Activated T-helper 17 cell treated with anti-CD3 and anti-CD28 coated beads, Interleukin-2, amount 50 U/mL, for 72 hours (primary cell): ENCODE results near the gene TMPRSS2. TPM values are rescaled to one million over a fixed set of nuclear protein-coding genes. Genes with fewer than 3 reads are reported as not detected.
"Not testable (repeated sequence)": the region's sequence is repeated elsewhere in the genome, so short reads cannot be mapped to it uniquely, and the experiment has no call there.

Experiments used
- ATAC-seq: fragments of 150-1000 bp; cut with Tn5 transposase; replicated peaks from 2 replicates; pipeline ENCODE4 v1.10.0; 2021; ENCODE audit warnings: mild to moderate bottlenecking, moderate library complexity
- H3K27ac Mint-ChIP-seq: one replicate; pipeline ENCODE4 v1.8.0; 2022; ENCODE audit warnings: mixed read lengths
- H3K27me3 Mint-ChIP-seq: one replicate; pipeline ENCODE4 v1.8.0; 2022; ENCODE audit warnings: mixed read lengths
- H3K36me3 Mint-ChIP-seq: one replicate; pipeline ENCODE4 v1.8.0; 2022; ENCODE audit warnings: low read depth, mild to moderate bottlenecking, mixed read lengths
- H3K4me1 Mint-ChIP-seq: one replicate; pipeline ENCODE4 v1.8.0; 2022; ENCODE audit warnings: mixed read lengths
- H3K4me3 Mint-ChIP-seq: one replicate; pipeline ENCODE4 v1.8.0; 2022; ENCODE audit warnings: mild to moderate bottlenecking, mixed read lengths
- H3K9me3 Mint-ChIP-seq: one replicate; pipeline ENCODE4 v1.8.0; 2022; ENCODE audit warnings: mixed read lengths
- total RNA-seq, 2 donors: library from RNA; stranded (reverse); gene quantifications; one replicate each; pipeline ENCODE4 v1.2.3, GENCODE V29; 2022

Gene TMPRSS2
- total RNA-seq, 2 donors from 2014 or later, result not detected

- peak overlapping the region; percentile 84 for H3K4me3 Mint-ChIP-seq
- H3K36me3 Mint-ChIP-seq, result peaks cover 16% of the 10 kb centered on the region
- H3K27ac Mint-ChIP-seq, result peak overlapping the region; percentile 91
- no peaks in the 10 kb centered on the region for H3K9me3 Mint-ChIP-seq
- peaks cover 7% of the 10 kb centered on the region for H3K4me1 Mint-ChIP-seq
- ATAC-seq, result no peak
- no peaks in the 10 kb centered on the region for H3K27me3 Mint-ChIP-seq
Measured at GRCh38 chr21:41425588-41425953, 82.4 kb downstream of the TMPRSS2 start.

DNA sequence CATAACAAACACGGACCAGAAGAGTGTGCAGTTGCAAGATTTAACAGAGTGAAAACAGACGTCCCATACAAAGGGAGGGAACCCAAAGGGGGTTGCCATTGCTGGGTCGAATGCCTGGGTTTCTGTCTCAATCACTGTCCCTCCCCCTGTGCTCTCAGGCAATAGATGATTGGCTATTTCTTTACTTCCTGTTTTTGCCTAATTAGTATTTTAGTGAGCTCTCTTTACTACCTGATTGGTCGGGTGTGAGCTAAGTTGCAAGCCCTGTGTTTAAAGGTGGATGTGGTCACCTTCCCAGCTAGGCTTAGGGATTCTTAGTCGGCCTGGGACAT lies 84.7 kb downstream of the TMPRSS2 start:
- ATAC-seq, H3K27ac Mint-ChIP-seq, H3K9me3 Mint-ChIP-seq, H3K4me3 Mint-ChIP-seq, H3K36me3 Mint-ChIP-seq, H3K4me1 Mint-ChIP-seq, H3K27me3 Mint-ChIP-seq: not testable (repeated sequence)

- Mint-ChIP-seq H3K27ac (no peak overlapping the region), H3K36me3 (no peaks in the 10 kb centered on the region), H3K27me3 (no peaks in the 10 kb centered on the region), H3K9me3 (no peaks in the 10 kb centered on the region), H3K4me1 (peaks cover 9% of the 10 kb centered on the region), H3K4me3 (no peak overlapping the region)
- no peak for ATAC-seq
Measured at GRCh38 chr21:41422546-41423304, 85.2 kb downstream of the TMPRSS2 start.

- not testable (repeated sequence) for H3K36me3 Mint-ChIP-seq, ATAC-seq, H3K4me1 Mint-ChIP-seq, H3K9me3 Mint-ChIP-seq, H3K27me3 Mint-ChIP-seq
- H3K27ac Mint-ChIP-seq, result peak overlapping the region; percentile 72
- peak overlapping the region; percentile 84 for H3K4me3 Mint-ChIP-seq
Measured at GRCh38 chr21:41420998-41421397, 87.0 kb downstream of the TMPRSS2 start.

DNA sequence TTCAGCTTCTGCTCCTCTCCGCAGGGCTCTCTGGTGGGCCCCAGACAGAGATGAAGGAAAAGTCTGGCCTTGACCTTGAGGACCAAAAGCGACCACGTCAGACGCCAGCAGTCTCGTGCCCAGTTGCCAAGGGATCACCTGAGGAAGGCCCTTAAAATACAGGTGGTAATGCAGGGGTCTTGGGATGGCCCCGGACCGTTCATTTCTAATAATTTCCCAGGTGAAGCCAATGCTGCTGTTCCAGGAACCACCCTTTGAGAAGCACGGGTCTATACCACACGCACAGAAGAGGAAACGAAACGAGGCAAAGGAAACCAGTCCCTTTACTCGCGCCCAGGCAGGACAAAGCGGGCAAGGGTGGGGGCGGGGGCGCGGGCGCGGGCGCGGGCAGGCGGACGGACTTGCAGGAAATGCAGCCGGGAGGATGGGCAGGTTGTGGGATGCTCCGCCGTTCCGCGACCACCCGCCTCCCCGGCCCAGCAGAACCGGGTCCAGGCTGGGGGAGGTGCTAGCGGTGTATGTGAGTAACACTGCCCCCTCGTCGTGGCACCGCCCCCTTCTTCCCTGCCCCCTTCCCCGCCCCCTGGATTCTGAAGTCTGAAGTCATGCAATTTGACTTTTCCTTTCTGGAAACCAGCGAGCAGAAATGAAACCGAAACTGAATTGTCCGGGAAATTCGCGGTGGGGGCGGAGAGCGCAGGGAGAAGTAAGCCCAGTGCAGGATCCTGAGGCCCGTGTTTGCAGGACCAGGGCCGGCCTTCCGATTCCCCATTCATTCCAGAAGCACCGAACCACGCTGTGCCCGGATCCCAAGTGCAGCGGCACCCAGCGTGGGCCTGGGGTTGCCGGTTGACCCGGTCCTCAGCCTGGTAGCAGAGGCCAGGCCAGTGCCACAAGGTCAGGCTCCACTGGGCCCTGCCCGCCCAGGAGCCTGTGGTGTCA lies 87.8 kb downstream of the TMPRSS2 start:
- H3K27me3 Mint-ChIP-seq, result no peaks in the 10 kb centered on the region
- H3K27ac Mint-ChIP-seq, result peak overlapping the region; percentile 72
- ATAC-seq, result peak; percentile 75
- peak overlapping the region; percentile 84 for H3K4me3 Mint-ChIP-seq
- peaks cover 9% of the 10 kb centered on the region for H3K4me1 Mint-ChIP-seq
- H3K9me3 Mint-ChIP-seq, result no peaks in the 10 kb centered on the region
- H3K36me3 Mint-ChIP-seq, result no peaks in the 10 kb centered on the region

DNA sequence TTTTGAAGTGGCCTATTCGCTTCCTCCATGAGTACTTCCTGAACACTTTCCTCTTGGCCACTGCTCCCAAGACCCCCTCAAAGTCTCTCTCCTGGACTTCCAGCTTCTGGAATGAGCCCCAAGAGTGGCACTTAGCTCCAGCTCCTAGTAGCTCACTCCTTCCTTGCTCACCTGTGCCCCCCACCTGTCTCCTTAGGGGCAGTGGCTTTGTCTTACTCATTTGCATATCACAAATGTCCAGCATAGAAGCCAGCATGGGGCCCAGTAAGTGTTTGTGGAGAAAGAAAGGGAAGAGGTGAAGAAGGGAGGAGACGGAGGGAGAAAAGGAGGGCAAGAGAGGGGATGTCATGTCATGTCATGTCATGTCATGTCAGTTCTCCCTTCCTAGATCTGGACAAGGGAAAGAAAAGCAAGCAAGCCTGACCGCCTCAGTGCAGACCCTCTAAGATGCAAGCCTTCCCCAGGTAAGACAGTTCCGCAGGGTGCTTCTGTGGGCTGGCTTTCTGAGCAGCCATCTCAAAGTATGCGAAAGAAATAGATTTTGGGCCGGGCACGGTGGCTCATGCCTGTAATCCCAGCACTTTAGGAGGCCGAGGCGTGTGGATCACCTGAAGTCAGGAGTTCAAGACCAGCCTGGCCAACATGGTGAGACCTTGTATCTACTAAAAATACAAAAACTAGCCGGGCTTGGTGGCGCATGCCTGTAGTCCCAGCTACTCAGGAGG lies 88.8 kb downstream of the TMPRSS2 start:
- H3K9me3 Mint-ChIP-seq, result peaks cover 2% of the 10 kb centered on the region
- no peaks in the 10 kb centered on the region for H3K36me3 Mint-ChIP-seq
- peak overlapping the region; percentile 84 for H3K4me3 Mint-ChIP-seq
- no peaks in the 10 kb centered on the region for H3K27me3 Mint-ChIP-seq
- ATAC-seq, result no peak
- peaks cover 9% of the 10 kb centered on the region for H3K4me1 Mint-ChIP-seq
- H3K27ac Mint-ChIP-seq, result no peak overlapping the region

GRCh38 chr21:41418393-41418792 lies 89.6 kb downstream of the TMPRSS2 start:
- no peaks in the 10 kb centered on the region for H3K27me3 Mint-ChIP-seq
- no peak for ATAC-seq
- H3K4me3 Mint-ChIP-seq, result no peak overlapping the region
- no peaks in the 10 kb centered on the region for H3K36me3 Mint-ChIP-seq
- H3K27ac Mint-ChIP-seq, result no peak overlapping the region
- peaks cover 6% of the 10 kb centered on the region for H3K4me1 Mint-ChIP-seq
- H3K9me3 Mint-ChIP-seq, result peaks cover 7% of the 10 kb centered on the region

DNA sequence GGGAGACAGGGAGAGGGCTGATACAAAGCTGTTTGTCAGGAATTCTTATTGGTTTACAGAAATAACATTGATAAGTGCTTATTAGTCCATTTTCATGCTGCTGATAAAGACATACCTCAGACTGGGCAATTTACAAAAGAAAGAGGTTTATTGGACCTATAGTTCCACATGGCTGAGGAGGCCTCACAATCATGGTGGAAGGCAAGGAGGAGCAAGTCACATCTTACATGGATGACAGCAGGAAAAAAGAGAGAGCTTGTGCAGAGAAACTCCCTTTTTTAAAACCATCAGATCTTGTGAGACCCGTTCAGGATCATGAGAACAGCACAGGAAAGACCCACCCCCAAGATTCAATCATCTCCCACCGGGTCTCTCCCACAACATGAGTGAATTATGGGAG lies 90.5 kb downstream of the TMPRSS2 start:
- not testable (repeated sequence) for H3K4me3 Mint-ChIP-seq, ATAC-seq, H3K27me3 Mint-ChIP-seq, H3K36me3 Mint-ChIP-seq, H3K27ac Mint-ChIP-seq, H3K4me1 Mint-ChIP-seq, H3K9me3 Mint-ChIP-seq

Other genes starting within 250 kb of the TMPRSS2 start
- not detected for gene FAM3B, start 191.4 kb downstream of the TMPRSS2 start, total RNA-seq
- gene MX2, start 146.1 kb downstream of the TMPRSS2 start, total RNA-seq, result 10 to 100 TPM; 13.0 to 59.1 TPM
- gene MX1, start 81.9 kb downstream of the TMPRSS2 start, total RNA-seq, result 10 to 100 TPM; 14.2 to 32.5 TPM